HFF-Myc (cell line): ENCODE results near the gene UXS1.
A peak's percentile ranks its signal among the peaks of the same experiment; 100 is the strongest.

ENCODE experiments used
- DNase-seq: peaks from one replicate; pipeline ENCODE4 v3.0.0-alpha.2; 2011; ENCODE audit warnings: low read depth; ENCODE audit errors: extremely low read depth
- H3K4me3 ChIP-seq: replicated peaks from 2 replicates; pipeline ENCODE4 v1.5.1; 2011; ENCODE audit warnings: low read depth, mild to moderate bottlenecking, control low read depth, low read length
- CTCF ChIP-seq: IDR thresholded peaks from 2 replicates; pipeline ENCODE4 v1.5.1; 2012; ENCODE audit warnings: mild to moderate bottlenecking, low read depth, low read length, control low read depth; ENCODE audit errors: missing control alignments

Gene UXS1

GRCh38 chr2:106195981-106196380, 1.9 kb upstream of the UXS1 start:
- no peak overlapping the region for H3K4me3 ChIP-seq
- DNase-seq, result no peak
- no peak for TF ChIP-seq CTCF

GRCh38 chr2:106195456-106195855, 1.4 kb upstream of the UXS1 start:
- H3K4me3 ChIP-seq, result no peak overlapping the region
- no peak for TF ChIP-seq CTCF
- DNase-seq, result no peak

- peak overlapping the region; percentile 81 for H3K4me3 ChIP-seq
- DNase-seq, result no peak
- TF ChIP-seq CTCF, result no peak
These were observed 468 bp downstream of the UXS1 start for GRCh38 chr2:106193690-106193976.

GRCh38 chr2:106192752-106193689, 1.1 kb downstream of the UXS1 start:
- TF ChIP-seq CTCF, result no peak
- no peak for DNase-seq
- H3K4me3 ChIP-seq, result peak overlapping the region; percentile 81

GRCh38 chr2:106191511-106192016, 2.5 kb downstream of the UXS1 start:
- DNase-seq, result no peak
- no peak for TF ChIP-seq CTCF
- no peak overlapping the region for H3K4me3 ChIP-seq

- DNase-seq, result no peak
- H3K4me3 ChIP-seq, result no peak overlapping the region
- no peak for TF ChIP-seq CTCF
These were observed 4.2 kb downstream of the UXS1 start for GRCh38 chr2:106189764-106190468.
